A673 (cell line): ENCODE results near the gene PMEL. TPM values are rescaled to one million over a fixed set of nuclear protein-coding genes. Genes with fewer than 3 reads are reported as not detected.
"Not testable (repeated sequence)": the region's sequence is repeated elsewhere in the genome, so short reads cannot be mapped to it uniquely, and the experiment has no call there.

ENCODE experiments used
- BruUV-seq: library from RNA; stranded (reverse); fragments of 400-500 nt; replicated peaks from 2 replicates; lab custom pipeline; 2021; lab: Mats Ljungman, UMichigan
- CTCF ChIA-PET: fragments of 300-600 bp; sonication (Branson Sonifier 250); formaldehyde crosslinking; loops from one replicate; lab custom pipeline; 2022; ENCODE audit warnings: antibody characterized with exemption; lab: Charles Lee
- POLR2A ChIA-PET: fragments of 300-600 bp; sonication (Branson Sonifier 250); formaldehyde crosslinking; loops from one replicate; lab custom pipeline; 2022; ENCODE audit warnings: antibody characterized with exemption; ENCODE audit not compliant: low non-redundant PET; lab: Charles Lee
- DNase-seq: peaks from one replicate; pipeline ENCODE4 v3.0.0-alpha.2; 2015; ENCODE audit warnings: low spot score
- H3K27ac ChIP-seq: fragments of 200-600 bp; sonication (generic); 2 replicates; pipeline ENCODE4 v1.5.1; 2016; ENCODE audit warnings: mixed run types, low read depth, mild to moderate bottlenecking, mixed read lengths, antibody characterized with exemption, low read length; ENCODE audit not compliant: poor library complexity, severe bottlenecking
- H3K27me3 ChIP-seq: fragments of 200-600 bp; sonication (generic); replicated peaks from 2 replicates; pipeline ENCODE4 v1.6.1; 2017; ENCODE audit warnings: mixed run types, low read depth, mild to moderate bottlenecking, mixed read lengths, antibody characterized with exemption, low read length; ENCODE audit not compliant: insufficient read depth, poor library complexity
- H3K36me3 ChIP-seq: fragments of 200-600 bp; sonication (generic); 2 replicates; pipeline ENCODE4 v1.6.1; 2016; ENCODE audit warnings: mixed run types, mild to moderate bottlenecking, mixed read lengths, antibody characterized with exemption, low read length; ENCODE audit not compliant: insufficient read depth, poor library complexity, severe bottlenecking
- H3K4me1 ChIP-seq: fragments of 200-600 bp; sonication (generic); 2 replicates; pipeline ENCODE4 v1.6.1; 2017; ENCODE audit warnings: mixed run types, mild to moderate bottlenecking, mixed read lengths, antibody characterized with exemption, low read length; ENCODE audit not compliant: insufficient read depth, poor library complexity, severe bottlenecking
- H3K4me3 ChIP-seq: fragments of 200-600 bp; sonication (generic); 2 replicates; pipeline ENCODE4 v1.5.1; 2016; ENCODE audit warnings: low read depth, mixed run types, mild to moderate bottlenecking, mixed read lengths, low read length; ENCODE audit not compliant: poor library complexity, severe bottlenecking
- H3K9me3 ChIP-seq: fragments of 200-600 bp; sonication (generic); 2 replicates; pipeline ENCODE4 v1.6.1; 2016; ENCODE audit warnings: mixed run types, low read depth, mild to moderate bottlenecking, mixed read lengths, antibody characterized with exemption, low read length; ENCODE audit not compliant: poor library complexity, severe bottlenecking
- EZH2 ChIP-seq: fragments of 200-600 bp; sonication (generic); IDR thresholded peaks from 2 replicates; pipeline ENCODE4 v1.6.1; 2017; ENCODE audit warnings: borderline replicate concordance, low read depth, mild to moderate bottlenecking, mixed read lengths, antibody characterized with exemption, low read length; ENCODE audit not compliant: poor library complexity, severe bottlenecking
- intact Hi-C: fragments of 100-400 bp; cut with micrococcal nuclease; formaldehyde crosslinking; loops from one replicate; pipeline ENCODE4 v1.10.0; 2022; ENCODE audit not compliant: unreplicated experiment
- total RNA-seq: library from RNA; stranded (reverse); gene quantifications from 2 replicates; pipeline ENCODE4 v1.2.3, GENCODE V29; 2021
- TF ChIP-seq, protein P1 (sequence below): fragments of 300-800, 200-600 bp; sonication (generic); conservative IDR thresholded peaks from 2 replicates; pipeline ENCODE4 v1.5.1; 2017; ENCODE audit warnings: low read depth, mild to moderate bottlenecking, antibody characterized with exemption, low read length, moderate library complexity, mixed read lengths

Gene PMEL
- total RNA-seq, 1 experiment from 2014 or later, result 1.2 TPM

DNA sequence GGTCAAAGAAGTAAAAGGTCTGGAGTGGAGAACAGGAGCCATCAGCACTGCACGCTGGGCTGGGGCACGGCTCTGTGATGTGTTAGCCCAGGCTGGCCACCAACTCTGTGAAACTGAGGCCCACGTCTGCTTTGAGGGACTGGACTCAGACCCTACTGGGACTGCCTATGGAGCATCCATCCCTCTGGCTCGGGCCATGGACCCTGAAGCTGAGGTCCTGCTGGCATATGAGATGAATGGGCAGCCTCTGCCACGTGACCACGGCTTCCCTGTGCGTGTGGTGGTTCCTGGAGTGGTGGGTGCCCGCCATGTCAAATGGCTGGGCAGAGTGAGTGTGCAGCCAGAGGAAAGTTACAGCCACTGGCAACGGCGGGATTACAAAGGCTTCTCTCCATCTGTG, 38.4 kb upstream of the PMEL start:
- Histone ChIP-seq H3K9me3 (no peaks in the 10 kb centered on the region), H3K27ac (no peak overlapping the region), H3K36me3 (no peaks in the 10 kb centered on the region), H3K4me1 (peaks cover 4% of the 10 kb centered on the region), H3K27me3 (no peaks in the 10 kb centered on the region), H3K4me3 (no peak overlapping the region)
- BruUV-seq, result no TSS peak
- TF ChIP-seq EZH2, result no peak
- TF ChIP-seq, protein P1, sequence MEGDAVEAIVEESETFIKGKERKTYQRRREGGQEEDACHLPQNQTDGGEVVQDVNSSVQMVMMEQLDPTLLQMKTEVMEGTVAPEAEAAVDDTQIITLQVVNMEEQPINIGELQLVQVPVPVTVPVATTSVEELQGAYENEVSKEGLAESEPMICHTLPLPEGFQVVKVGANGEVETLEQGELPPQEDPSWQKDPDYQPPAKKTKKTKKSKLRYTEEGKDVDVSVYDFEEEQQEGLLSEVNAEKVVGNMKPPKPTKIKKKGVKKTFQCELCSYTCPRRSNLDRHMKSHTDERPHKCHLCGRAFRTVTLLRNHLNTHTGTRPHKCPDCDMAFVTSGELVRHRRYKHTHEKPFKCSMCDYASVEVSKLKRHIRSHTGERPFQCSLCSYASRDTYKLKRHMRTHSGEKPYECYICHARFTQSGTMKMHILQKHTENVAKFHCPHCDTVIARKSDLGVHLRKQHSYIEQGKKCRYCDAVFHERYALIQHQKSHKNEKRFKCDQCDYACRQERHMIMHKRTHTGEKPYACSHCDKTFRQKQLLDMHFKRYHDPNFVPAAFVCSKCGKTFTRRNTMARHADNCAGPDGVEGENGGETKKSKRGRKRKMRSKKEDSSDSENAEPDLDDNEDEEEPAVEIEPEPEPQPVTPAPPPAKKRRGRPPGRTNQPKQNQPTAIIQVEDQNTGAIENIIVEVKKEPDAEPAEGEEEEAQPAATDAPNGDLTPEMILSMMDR, result no peak
- POLR2A ChIA-PET, result no interaction called here
- no peak for DNase-seq
- intact Hi-C loops, result no loop called here
- CTCF ChIA-PET, result no interaction called here

DNA sequence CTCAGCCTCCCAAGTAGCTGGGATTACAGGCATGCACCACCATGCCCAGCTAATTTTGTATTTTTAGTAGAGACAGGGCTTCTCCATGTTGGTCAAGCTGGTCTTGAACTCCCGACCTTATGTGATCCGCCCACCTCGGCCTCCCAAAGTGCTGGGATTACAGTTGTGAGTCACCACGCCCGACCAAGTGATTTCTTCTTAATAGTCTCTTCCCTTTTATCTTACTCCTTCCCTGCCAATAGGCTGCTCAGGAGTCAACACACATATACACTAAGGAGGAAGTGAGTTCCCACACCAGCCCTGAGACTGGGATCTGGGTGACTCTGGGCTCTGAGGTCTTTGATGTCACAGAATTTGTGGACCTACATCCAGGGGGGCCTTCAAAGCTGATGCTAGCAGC, 37.5 kb upstream of the PMEL start:
- intact Hi-C loops, DNase-seq, BruUV-seq, POLR2A ChIA-PET, H3K27me3 ChIP-seq, H3K4me1 ChIP-seq, CTCF ChIA-PET, H3K4me3 ChIP-seq, H3K27ac ChIP-seq, H3K9me3 ChIP-seq, H3K36me3 ChIP-seq: not testable (repeated sequence)

DNA sequence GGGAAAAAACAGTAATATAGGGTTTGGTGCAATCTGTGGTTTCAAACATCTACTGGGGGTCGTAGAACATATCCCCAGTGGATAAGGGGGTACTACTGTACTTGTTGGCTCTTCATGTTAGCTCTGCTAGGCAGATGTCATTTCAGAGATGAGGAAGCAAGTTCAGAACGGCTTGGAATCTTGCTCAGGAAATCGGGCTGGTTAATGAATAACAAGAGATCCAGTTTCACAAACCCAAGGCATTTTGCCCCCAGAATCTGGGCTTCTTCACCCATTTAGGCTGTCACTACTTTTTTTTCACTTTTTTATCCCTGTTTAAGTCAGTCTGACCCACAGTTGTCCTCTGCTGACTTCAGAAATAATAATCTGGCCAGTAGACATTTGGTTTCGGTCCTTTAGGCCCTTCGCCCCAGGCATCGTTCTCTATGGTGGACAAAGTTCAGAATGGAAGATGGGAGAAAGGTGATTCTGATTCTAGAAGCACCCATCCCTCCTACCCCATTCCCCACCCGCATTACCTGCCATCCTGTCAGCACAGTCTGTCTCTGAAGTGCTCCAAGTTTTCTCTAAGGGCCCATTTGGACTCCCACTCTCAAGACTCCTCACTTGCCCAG, 35.8 kb upstream of the PMEL start:
- H3K27me3 ChIP-seq, result no peaks in the 10 kb centered on the region
- BruUV-seq, result no TSS peak
- H3K9me3 ChIP-seq, result no peaks in the 10 kb centered on the region
- H3K27ac ChIP-seq, result no peak overlapping the region
- ChIA-PET POLR2A (no interaction called here), CTCF (no interaction called here)
- no peaks in the 10 kb centered on the region for H3K36me3 ChIP-seq
- no peak for DNase-seq
- no peak for TF ChIP-seq EZH2
- TF ChIP-seq, protein P1, result no peak
- no peak overlapping the region for H3K4me3 ChIP-seq
- intact Hi-C loops, result no loop called here
- peaks cover 3% of the 10 kb centered on the region for H3K4me1 ChIP-seq

DNA sequence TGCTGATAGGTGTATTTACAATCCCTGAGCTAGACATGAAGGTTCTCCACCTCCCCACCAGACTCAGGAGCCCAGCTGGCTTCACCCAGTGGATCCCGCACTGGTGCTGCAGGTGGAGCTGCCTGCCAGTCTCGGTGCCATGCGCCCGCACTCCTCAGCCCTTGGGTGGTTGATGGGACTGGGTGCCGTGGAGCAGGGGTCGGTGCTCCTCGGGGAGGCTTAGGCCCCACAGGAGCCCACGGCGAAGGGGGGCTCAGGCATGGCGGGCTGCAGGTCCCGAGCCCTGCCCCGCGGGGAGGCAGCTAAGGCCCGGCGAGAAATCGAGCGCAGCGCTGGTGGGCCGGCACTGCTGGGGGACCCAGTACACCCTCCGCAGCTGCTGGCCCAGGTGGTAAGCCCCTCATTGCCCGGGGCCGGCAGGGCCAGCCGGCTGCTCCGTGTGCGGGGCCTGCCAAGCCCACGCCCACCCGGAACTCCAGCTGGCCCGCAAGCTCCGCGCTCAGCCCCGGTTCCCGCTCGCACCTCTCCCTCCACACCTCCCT, 34.2 kb upstream of the PMEL start:
- intact Hi-C loops, result loop anchor here (5.0 kb wide), 1 partner anchor 42 kb away; the partner anchor contains the start of gene RPS26

DNA sequence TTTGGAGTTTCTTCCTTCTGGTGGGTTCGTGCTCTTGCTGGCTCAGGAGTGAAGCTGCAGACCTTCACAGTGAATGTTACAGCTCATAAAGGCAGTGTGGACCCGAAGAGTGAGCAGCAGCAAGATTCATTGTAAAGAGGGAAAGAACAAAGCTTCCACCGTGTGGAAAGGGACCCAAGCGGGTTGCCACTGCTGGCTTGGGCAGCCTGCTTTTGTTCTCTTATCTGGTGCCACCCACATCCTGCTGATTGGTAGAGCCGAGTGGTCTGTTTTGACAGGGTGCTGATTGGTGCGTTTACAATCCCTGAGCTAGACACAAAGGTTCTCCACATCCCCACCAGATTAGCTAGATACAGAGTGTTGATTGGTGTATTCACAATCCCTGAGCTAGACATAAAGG, 33.7 kb upstream of the PMEL start:
- H3K36me3 ChIP-seq, H3K27ac ChIP-seq, H3K4me3 ChIP-seq, BruUV-seq, H3K27me3 ChIP-seq, POLR2A ChIA-PET, H3K9me3 ChIP-seq, H3K4me1 ChIP-seq: not testable (repeated sequence)
- CTCF ChIA-PET, result interaction anchor here (0.7 kb wide), 1 partner anchor 261 kb away, joined by 3 read pairs; no protein-coding TSS in a partner anchor
- DNase-seq, result peak; percentile 24
- intact Hi-C loops, result loop anchor here (5.0 kb wide), 1 partner anchor 43 kb away; the partner anchor contains the start of gene RPS26

More for the DNA sequence above, 34.2 kb upstream of the PMEL start:
- H3K4me3 ChIP-seq, H3K27me3 ChIP-seq, H3K9me3 ChIP-seq, DNase-seq, H3K4me1 ChIP-seq, H3K36me3 ChIP-seq, CTCF ChIA-PET, BruUV-seq, H3K27ac ChIP-seq, POLR2A ChIA-PET: not testable (repeated sequence)
